HUES64 (cell line): Measurements from ENCODE around the gene RANBP10. TPM values are rescaled to one million over a fixed set of nuclear protein-coding genes. Genes with fewer than 3 reads are reported as not detected.

Experiments
- H3K27ac ChIP-seq: 2 replicates; pipeline ENCODE4 v1.7.0; 2013; ENCODE audit warnings: low read depth, low read length, inconsistent platforms
- H3K27me3 ChIP-seq: 2 replicates; pipeline ENCODE4 v1.6.1; 2013; ENCODE audit warnings: mild to moderate bottlenecking, low read length; ENCODE audit not compliant: insufficient read depth
- H3K36me3 ChIP-seq: 2 replicates; pipeline ENCODE4 v1.6.1; 2013; ENCODE audit warnings: mild to moderate bottlenecking, low read length; ENCODE audit not compliant: insufficient read depth
- H3K4me1 ChIP-seq: 2 replicates; pipeline ENCODE4 v1.6.1; 2013; ENCODE audit warnings: mild to moderate bottlenecking, low read length, moderate library complexity; ENCODE audit not compliant: insufficient read depth
- H3K4me3 ChIP-seq: 2 replicates; pipeline ENCODE4 v1.5.1; 2013; ENCODE audit warnings: mild to moderate bottlenecking, low read length, moderate library complexity
- H3K9ac ChIP-seq: 2 replicates; pipeline ENCODE4 v1.6.1; 2013; ENCODE audit warnings: mild to moderate bottlenecking, low read depth, low read length
- H3K9me3 ChIP-seq: 2 replicates; pipeline ENCODE4 v1.6.1; 2013; ENCODE audit warnings: low read depth, low read length; ENCODE audit not compliant: insufficient read depth
- WGBS: fragments of 150-250, 120-280 bp; methylation state at CpG from one replicate; pipeline ENCODE4 v1.1.7; 2013; ENCODE audit warnings: missing lambda C conversion rate; 5-methylcytosine and 5-hydroxymethylcytosine counted together
- polyA plus RNA-seq, 2 experiments: library from polyadenylated mRNA; stranded (reverse); fragments of 50-300 nt; gene quantifications; one replicate each; pipeline ENCODE4 v1.2.3, GENCODE V29; 2013

The RANBP10 gene
- polyA plus RNA-seq (2013, experiment 1 of 2): 9.7 TPM
- polyA plus RNA-seq (2013, experiment 2 of 2): 9.1 TPM

GRCh38 chr16:67806428-67807147, at the start of gene RANBP10, which contains the start of gene TSNAXIP1:
TSS of gene RANBP10 (minus strand) at chr16:67806560. CDS start at chr16:67806536, 24 bp downstream.
TSS of gene TSNAXIP1 (plus strand) at chr16:67806889. CDS start at chr16:67807150, 261 bp downstream.
- Histone ChIP-seq H3K27me3 (no peaks in the 10 kb centered on the region), H3K4me1 (peaks cover 9% of the 10 kb centered on the region; the same call in 1 of the 2 replicates), H3K27ac (peak within 1 kb of the TSS; percentile 61), H3K9ac (peak within 1 kb of the TSS; percentile 88), H3K36me3 (peaks cover 18% of the 10 kb centered on the region), H3K9me3 (no peaks in the 10 kb centered on the region), H3K4me3 (peak within 1 kb of the TSS; percentile 97)
- under 1% methylated on average over 54 of the region's 54 CpGs for WGBS

- Histone ChIP-seq H3K9ac (no peak overlapping the region), H3K27ac (no peak overlapping the region), H3K4me3 (no peak overlapping the region), H3K9me3 (no peaks in the 10 kb centered on the region), H3K4me1 (peaks cover 16% of the 10 kb centered on the region), H3K27me3 (no peaks in the 10 kb centered on the region), H3K36me3 (peaks cover 9% of the 10 kb centered on the region)
- WGBS: 95% methylated on average over 10 of the region's 10 CpGs
Measured at GRCh38 chr16:67855789-67856188, 49.4 kb upstream of the RANBP10 start.

- no peak overlapping the region for H3K4me3 ChIP-seq
- H3K36me3 ChIP-seq: peaks cover 11% of the 10 kb centered on the region; the same call in 1 of the 2 replicates
- no peak overlapping the region for H3K9ac ChIP-seq
- H3K27me3 ChIP-seq: no peaks in the 10 kb centered on the region
- H3K9me3 ChIP-seq: no peaks in the 10 kb centered on the region
- H3K4me1 ChIP-seq: peaks cover 16% of the 10 kb centered on the region
- no peak overlapping the region for H3K27ac ChIP-seq
- 96% methylated on average over 3 of the region's 3 CpGs for WGBS
Measured at GRCh38 chr16:67853670-67854069, 47.3 kb upstream of the RANBP10 start.

GRCh38 chr16:67848118-67848517, 41.8 kb upstream of the RANBP10 start:
- Histone ChIP-seq H3K9ac (peak overlapping the region; percentile 93), H3K27ac (peak overlapping the region; percentile 90), H3K9me3 (no peaks in the 10 kb centered on the region), H3K36me3 (peaks cover 13% of the 10 kb centered on the region; the same call in 1 of the 2 replicates), H3K27me3 (no peaks in the 10 kb centered on the region), H3K4me3 (peak overlapping the region; percentile 92), H3K4me1 (peaks cover 28% of the 10 kb centered on the region)
- WGBS: 95% methylated on average over 11 of the region's 11 CpGs

GRCh38 chr16:67847064-67847861, 40.9 kb upstream of the RANBP10 start, which contains the start of gene CENPT:
TSS of gene CENPT (minus strand) at chr16:67847693. CDS start at chr16:67833859, 13,834 bp downstream.
- Histone ChIP-seq H3K4me1 (peaks cover 28% of the 10 kb centered on the region), H3K9ac (peak within 1 kb of the TSS; percentile 93), H3K27ac (peak within 1 kb of the TSS; percentile 90), H3K36me3 (peaks cover 13% of the 10 kb centered on the region; the same call in 1 of the 2 replicates), H3K4me3 (peak within 1 kb of the TSS; percentile 92), H3K9me3 (no peaks in the 10 kb centered on the region), H3K27me3 (no peaks in the 10 kb centered on the region)
- WGBS: under 1% methylated on average over 62 of the region's 62 CpGs

- H3K9me3 ChIP-seq: no peaks in the 10 kb centered on the region
- H3K4me3 ChIP-seq: peak within 1 kb of the TSS; percentile 92
- H3K4me1 ChIP-seq: peaks cover 29% of the 10 kb centered on the region
- H3K9ac ChIP-seq: peak within 1 kb of the TSS; percentile 93
- H3K27me3 ChIP-seq: no peaks in the 10 kb centered on the region
- H3K27ac ChIP-seq: peak within 1 kb of the TSS; percentile 90
- peaks cover 13% of the 10 kb centered on the region; the same call in 1 of the 2 replicates for H3K36me3 ChIP-seq
- under 1% methylated on average over 57 of the region's 57 CpGs for WGBS
Measured at GRCh38 chr16:67846320-67847063, 40.1 kb upstream of the RANBP10 start, which contains the start of gene NUTF2. TSS of gene NUTF2 (plus strand) at chr16:67846933. CDS start at chr16:67865131, 18,198 bp downstream.

- no peaks in the 10 kb centered on the region for H3K9me3 ChIP-seq
- H3K36me3 ChIP-seq: peaks cover 13% of the 10 kb centered on the region; the same call in 1 of the 2 replicates
- H3K4me1 ChIP-seq: peaks cover 34% of the 10 kb centered on the region
- WGBS: 39% methylated on average over 2 of the region's 2 CpGs
- peak overlapping the region; percentile 92 for H3K4me3 ChIP-seq
- H3K9ac ChIP-seq: peak overlapping the region; percentile 72
- H3K27me3 ChIP-seq: no peaks in the 10 kb centered on the region
- H3K27ac ChIP-seq: peak overlapping the region; percentile 90
Measured at GRCh38 chr16:67846063-67846319, 39.6 kb upstream of the RANBP10 start.

- H3K9me3 ChIP-seq: no peaks in the 10 kb centered on the region
- peak overlapping the region; percentile 92 for H3K4me3 ChIP-seq
- no peaks in the 10 kb centered on the region for H3K27me3 ChIP-seq
- peaks cover 34% of the 10 kb centered on the region for H3K4me1 ChIP-seq
- H3K36me3 ChIP-seq: peaks cover 13% of the 10 kb centered on the region; the same call in 1 of the 2 replicates
- peak overlapping the region; percentile 90 for H3K27ac ChIP-seq
- 81% methylated on average over 5 of the region's 5 CpGs for WGBS
- peak overlapping the region; percentile 72 for H3K9ac ChIP-seq
Measured at GRCh38 chr16:67845291-67846062, 39.1 kb upstream of the RANBP10 start.

- Histone ChIP-seq H3K9me3 (no peaks in the 10 kb centered on the region), H3K27me3 (no peaks in the 10 kb centered on the region), H3K27ac (no peak overlapping the region), H3K4me3 (peak overlapping the region; percentile 94), H3K9ac (no peak overlapping the region), H3K36me3 (peaks cover 9% of the 10 kb centered on the region; the same call in 1 of the 2 replicates), H3K4me1 (peaks cover 34% of the 10 kb centered on the region)
- 77% methylated on average over 4 of the region's 4 CpGs for WGBS
Measured at GRCh38 chr16:67844497-67844896, 38.1 kb upstream of the RANBP10 start.

GRCh38 chr16:67843343-67843765, 37.0 kb upstream of the RANBP10 start:
- Histone ChIP-seq H3K4me1 (peaks cover 34% of the 10 kb centered on the region), H3K9ac (peak overlapping the region; percentile 90), H3K27me3 (no peaks in the 10 kb centered on the region), H3K36me3 (0 out of 2 replicates have a peak, but pooled peaks cover 5% of the 10 kb centered on the region), H3K27ac (no peak overlapping the region), H3K9me3 (no peaks in the 10 kb centered on the region), H3K4me3 (peak overlapping the region; percentile 94)
- WGBS: 28% methylated on average over 11 of the region's 11 CpGs
